Body of pancreas (tissue), 4 donors: ENCODE results near the gene SEL1L.

ENCODE experiments used
- POLR2A ChIP-seq, 3 donors: fragments of 450-650 bp; IDR thresholded peaks; one replicate each; pipeline ENCODE4 v1.6.1; 2016; ENCODE audit warnings: antibody characterized with exemption in 3 of 3, mild to moderate bottlenecking in 2 of 3
- TF ChIP-seq, protein P1 (sequence below), 7 experiments: fragments of 450-650 bp in 4 of 7; fragments of 200-600 bp in 3 of 7; sonication (generic) in 3 of 7; IDR thresholded peaks; one replicate each; pipeline ENCODE4 v1.5.1; 2016 to 2019; ENCODE audit warnings: antibody characterized with exemption in 7 of 7

DNA sequence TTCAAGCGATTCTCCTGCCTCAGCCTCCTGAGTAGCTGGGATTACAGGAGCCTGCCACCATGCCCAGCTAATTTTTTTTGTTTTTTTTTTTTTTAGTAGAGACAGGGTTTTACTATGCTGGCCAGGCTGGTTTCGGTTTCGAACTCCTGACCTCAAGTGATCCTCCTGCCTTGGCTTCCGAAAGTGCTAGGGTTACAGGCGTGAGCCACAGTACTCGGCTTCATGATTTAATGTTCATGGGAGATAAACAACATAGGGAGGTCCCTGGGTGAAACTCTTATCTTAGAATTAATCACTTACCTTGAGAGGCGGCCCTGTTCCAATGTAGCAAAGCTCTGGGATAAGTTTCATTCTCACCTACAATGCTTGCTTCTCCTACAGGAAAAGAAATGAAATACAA, 48.3 kb downstream of the SEL1L start:
- TF ChIP-seq, protein P1, sequence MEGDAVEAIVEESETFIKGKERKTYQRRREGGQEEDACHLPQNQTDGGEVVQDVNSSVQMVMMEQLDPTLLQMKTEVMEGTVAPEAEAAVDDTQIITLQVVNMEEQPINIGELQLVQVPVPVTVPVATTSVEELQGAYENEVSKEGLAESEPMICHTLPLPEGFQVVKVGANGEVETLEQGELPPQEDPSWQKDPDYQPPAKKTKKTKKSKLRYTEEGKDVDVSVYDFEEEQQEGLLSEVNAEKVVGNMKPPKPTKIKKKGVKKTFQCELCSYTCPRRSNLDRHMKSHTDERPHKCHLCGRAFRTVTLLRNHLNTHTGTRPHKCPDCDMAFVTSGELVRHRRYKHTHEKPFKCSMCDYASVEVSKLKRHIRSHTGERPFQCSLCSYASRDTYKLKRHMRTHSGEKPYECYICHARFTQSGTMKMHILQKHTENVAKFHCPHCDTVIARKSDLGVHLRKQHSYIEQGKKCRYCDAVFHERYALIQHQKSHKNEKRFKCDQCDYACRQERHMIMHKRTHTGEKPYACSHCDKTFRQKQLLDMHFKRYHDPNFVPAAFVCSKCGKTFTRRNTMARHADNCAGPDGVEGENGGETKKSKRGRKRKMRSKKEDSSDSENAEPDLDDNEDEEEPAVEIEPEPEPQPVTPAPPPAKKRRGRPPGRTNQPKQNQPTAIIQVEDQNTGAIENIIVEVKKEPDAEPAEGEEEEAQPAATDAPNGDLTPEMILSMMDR (IDR thresholded peaks at IDR 0.05) = no peak
- TF ChIP-seq POLR2A (IDR thresholded peaks at IDR 0.05) = no peak
